Activated B cell treated with CpG ODN at 0.5 μM for 24 hours (primary cell): ENCODE results near the gene SEZ6L. TPM values are rescaled to one million over a fixed set of nuclear protein-coding genes. Genes with fewer than 3 reads are reported as not detected.

Source experiments
- ATAC-seq: fragments of 200-7000 bp; cut with Tn5 transposase; one replicate; pipeline ENCODE4 v1.10.0; 2021; ENCODE audit warnings: low read depth, mild to moderate bottlenecking, moderate library complexity
- CTCF ChIA-PET: fragments of 350-600 bp; sonication (Branson Sonifier 250); formaldehyde crosslinking; loops from one replicate; lab custom pipeline; 2021; ENCODE audit warnings: antibody characterized with exemption; lab: Charles Lee
- POLR2A ChIA-PET: fragments of 350-600 bp; sonication (Branson Sonifier 250); formaldehyde crosslinking; loops from one replicate; lab custom pipeline; 2021; ENCODE audit warnings: antibody characterized with exemption; lab: Charles Lee
- DNase-seq: peaks from one replicate; pipeline ENCODE4 v3.0.0; 2022
- H3K27ac Mint-ChIP-seq: one replicate; pipeline ENCODE4 v1.8.0; 2020; ENCODE audit warnings: mixed read lengths
- H3K27me3 Mint-ChIP-seq: one replicate; pipeline ENCODE4 v1.8.0; 2021; ENCODE audit warnings: mixed read lengths
- H3K36me3 Mint-ChIP-seq: one replicate; pipeline ENCODE4 v1.8.0; 2021; ENCODE audit warnings: low read depth, mixed read lengths
- H3K4me1 Mint-ChIP-seq: one replicate; pipeline ENCODE4 v1.8.0; 2021; ENCODE audit warnings: mixed read lengths
- H3K4me3 Mint-ChIP-seq: one replicate; pipeline ENCODE4 v1.8.0; 2020; ENCODE audit warnings: mild to moderate bottlenecking, mixed read lengths
- H3K9me3 Mint-ChIP-seq: one replicate; pipeline ENCODE4 v1.8.0; 2020; ENCODE audit warnings: mixed read lengths
- intact Hi-C: fragments of 100-400 bp; cut with micrococcal nuclease; formaldehyde crosslinking; loops from one replicate; pipeline ENCODE4 v1.15.1; 2024
- total RNA-seq: library from RNA; stranded (reverse); gene quantifications from 2 replicates; pipeline ENCODE4 v1.2.3, GENCODE V29; 2022
- TF ChIP-seq, protein P1 (sequence below): fragments of 200-600 bp; IDR thresholded peaks from one replicate; pipeline ENCODE4 v1.8.0; 2022; ENCODE audit warnings: antibody characterized with exemption, mild to moderate bottlenecking

SEZ6L gene
- total RNA-seq, 1 donor from 2014 or later, result not detected

DNA sequence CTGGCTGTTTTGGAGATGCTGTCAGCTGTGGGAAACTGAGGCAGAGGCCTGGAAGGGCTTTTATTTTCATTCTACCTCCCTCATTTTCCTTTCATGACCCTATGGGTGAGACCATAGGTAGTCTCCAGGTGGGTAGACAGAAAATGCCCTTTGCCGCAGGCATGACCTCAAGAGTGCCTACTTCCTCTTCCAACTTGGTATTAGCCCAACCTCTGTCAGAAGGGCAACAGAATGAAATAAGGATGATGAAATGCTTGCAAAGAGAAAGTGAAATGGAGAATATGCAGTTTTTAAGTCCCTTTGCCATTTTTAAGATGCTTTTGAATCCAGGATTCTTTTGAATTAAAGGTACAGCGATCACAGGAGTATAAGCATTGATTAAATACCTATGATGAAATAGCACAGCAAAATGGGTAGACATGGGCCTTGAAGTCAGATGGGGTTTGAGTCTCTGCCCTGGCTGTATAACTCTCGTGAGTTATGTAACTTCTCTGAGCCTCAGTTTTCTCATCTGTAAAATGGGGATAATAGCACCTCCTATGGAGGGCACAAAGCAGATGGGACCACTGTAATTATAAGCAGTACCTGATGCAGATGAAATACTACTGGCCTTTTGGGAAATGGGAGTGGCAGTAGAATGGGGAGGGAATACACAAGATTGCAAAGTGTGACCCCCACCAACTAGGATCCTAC is 263.5 kb downstream of the SEZ6L start:
- ChIA-PET POLR2A (interaction anchor here (1.3 kb wide), 1 partner anchor 51 kb away, joined by 4 read pairs; the partner anchor contains the start of genes HPS4 and SRRD), CTCF (no interaction called here)
- TF ChIP-seq, protein P1, sequence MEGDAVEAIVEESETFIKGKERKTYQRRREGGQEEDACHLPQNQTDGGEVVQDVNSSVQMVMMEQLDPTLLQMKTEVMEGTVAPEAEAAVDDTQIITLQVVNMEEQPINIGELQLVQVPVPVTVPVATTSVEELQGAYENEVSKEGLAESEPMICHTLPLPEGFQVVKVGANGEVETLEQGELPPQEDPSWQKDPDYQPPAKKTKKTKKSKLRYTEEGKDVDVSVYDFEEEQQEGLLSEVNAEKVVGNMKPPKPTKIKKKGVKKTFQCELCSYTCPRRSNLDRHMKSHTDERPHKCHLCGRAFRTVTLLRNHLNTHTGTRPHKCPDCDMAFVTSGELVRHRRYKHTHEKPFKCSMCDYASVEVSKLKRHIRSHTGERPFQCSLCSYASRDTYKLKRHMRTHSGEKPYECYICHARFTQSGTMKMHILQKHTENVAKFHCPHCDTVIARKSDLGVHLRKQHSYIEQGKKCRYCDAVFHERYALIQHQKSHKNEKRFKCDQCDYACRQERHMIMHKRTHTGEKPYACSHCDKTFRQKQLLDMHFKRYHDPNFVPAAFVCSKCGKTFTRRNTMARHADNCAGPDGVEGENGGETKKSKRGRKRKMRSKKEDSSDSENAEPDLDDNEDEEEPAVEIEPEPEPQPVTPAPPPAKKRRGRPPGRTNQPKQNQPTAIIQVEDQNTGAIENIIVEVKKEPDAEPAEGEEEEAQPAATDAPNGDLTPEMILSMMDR, result no peak
- Mint-ChIP-seq H3K4me1 (peaks cover 79% of the 10 kb centered on the region), H3K27me3 (no peaks in the 10 kb centered on the region), H3K4me3 (peak overlapping the region; percentile 65), H3K9me3 (no peaks in the 10 kb centered on the region), H3K36me3 (peaks cover 60% of the 10 kb centered on the region), H3K27ac (peak overlapping the region; percentile 87)
- intact Hi-C loops, result loop anchor here (1.0 to 5.0 kb wide), 3 partner anchors 34 to 225 kb away; partner anchors contain the start of genes MIAT and TPST2
- ATAC-seq (peak; percentile 38), DNase-seq (no peak)
